Nephron progenitor cell (in vitro differentiated cells): Measurements from ENCODE around the gene VSNL1.
A peak's percentile ranks its signal among the peaks of the same experiment; 100 is the strongest.

Experiments used
- DNase-seq: peaks from one replicate; pipeline ENCODE4 v3.0.0; 2021
- H3K27ac Mint-ChIP-seq: 2 replicates; pipeline ENCODE4 v1.8.0; 2021; ENCODE audit warnings: mild to moderate bottlenecking, moderate library complexity, mixed read lengths
- H3K27me3 Mint-ChIP-seq: 2 replicates; pipeline ENCODE4 v1.8.0; 2021; ENCODE audit warnings: mild to moderate bottlenecking, low read depth, mixed read lengths; ENCODE audit not compliant: poor library complexity
- H3K36me3 Mint-ChIP-seq: 2 replicates; pipeline ENCODE4 v1.8.0; 2021; ENCODE audit warnings: low read depth, mixed read lengths
- H3K4me1 Mint-ChIP-seq: 2 replicates; pipeline ENCODE4 v1.8.0; 2021; ENCODE audit warnings: mixed read lengths
- H3K4me3 Mint-ChIP-seq: 2 replicates; pipeline ENCODE4 v1.8.0; 2021; ENCODE audit warnings: mild to moderate bottlenecking, moderate library complexity, mixed read lengths
- H3K9me3 Mint-ChIP-seq: 2 replicates; pipeline ENCODE4 v1.8.0; 2021; ENCODE audit warnings: mild to moderate bottlenecking, moderate library complexity, mixed read lengths
- TF ChIP-seq, protein P1 (sequence below): fragments of 200-600 bp; sonication (generic); IDR thresholded peaks from 2 replicates; pipeline ENCODE4 v1.5.0; 2021; ENCODE audit warnings: antibody characterized with exemption

VSNL1 gene

DNA sequence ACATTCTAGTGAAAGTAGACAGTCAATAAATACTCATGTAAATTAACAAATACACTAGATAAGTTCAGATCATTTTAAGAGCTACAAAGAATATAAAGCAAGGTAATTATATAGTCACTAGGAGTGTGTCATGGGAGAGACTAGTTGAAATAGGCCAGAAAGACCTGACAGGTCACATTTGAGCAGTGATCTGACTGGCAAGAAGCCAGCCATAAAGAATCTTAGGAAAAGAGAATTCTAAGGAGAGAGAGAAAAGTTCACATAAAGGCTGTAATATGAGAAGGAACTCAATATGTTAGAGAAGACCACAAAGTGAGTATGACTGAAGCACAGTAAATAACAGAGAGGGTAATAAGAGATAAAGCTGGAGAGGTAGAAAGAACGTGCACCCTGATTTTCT is 31.2 kb downstream of the VSNL1 start:
- no peak for DNase-seq
- H3K36me3 Mint-ChIP-seq, result no peaks in the 10 kb centered on the region

DNA sequence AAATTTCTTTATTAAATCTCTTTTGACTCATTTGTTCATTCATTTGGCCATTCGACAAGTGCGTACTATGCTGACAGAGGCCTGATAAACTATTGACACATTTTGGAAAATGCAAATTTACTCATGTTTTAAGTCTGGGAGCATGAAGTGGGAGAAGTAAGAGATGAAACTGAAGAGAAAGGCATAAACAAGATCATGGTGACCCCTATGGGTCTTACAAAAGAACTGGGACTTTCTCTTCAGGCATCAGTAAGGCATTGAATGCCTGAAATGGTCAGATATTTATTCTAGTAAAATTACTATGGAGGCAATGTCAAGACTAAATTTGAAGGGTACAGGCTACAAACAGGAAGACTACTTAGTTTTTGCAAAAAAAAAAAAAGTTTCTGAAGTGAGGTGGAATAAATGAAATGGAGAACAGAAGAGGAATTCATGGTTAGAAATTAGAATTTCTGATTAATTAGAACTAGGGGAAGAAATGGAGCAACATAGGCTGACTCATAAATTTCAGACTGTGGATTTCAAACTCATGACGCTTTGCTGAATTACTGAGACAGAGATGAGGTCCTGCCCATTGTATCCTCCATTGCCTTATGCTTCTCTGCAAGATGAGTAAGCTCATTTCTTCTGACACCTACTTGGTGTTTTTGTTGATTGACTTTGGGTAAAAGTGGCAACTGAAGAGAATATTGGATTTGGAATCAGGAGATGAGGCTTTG is 32.7 kb downstream of the VSNL1 start:
- Mint-ChIP-seq H3K4me3 (no peak overlapping the region), H3K9me3 (no peaks in the 10 kb centered on the region), H3K27me3 (peaks cover 4% of the 10 kb centered on the region), H3K27ac (no peak overlapping the region), H3K4me1 (peaks cover 6% of the 10 kb centered on the region), H3K36me3 (no peaks in the 10 kb centered on the region)
- DNase-seq, result no peak
- TF ChIP-seq, protein P1, sequence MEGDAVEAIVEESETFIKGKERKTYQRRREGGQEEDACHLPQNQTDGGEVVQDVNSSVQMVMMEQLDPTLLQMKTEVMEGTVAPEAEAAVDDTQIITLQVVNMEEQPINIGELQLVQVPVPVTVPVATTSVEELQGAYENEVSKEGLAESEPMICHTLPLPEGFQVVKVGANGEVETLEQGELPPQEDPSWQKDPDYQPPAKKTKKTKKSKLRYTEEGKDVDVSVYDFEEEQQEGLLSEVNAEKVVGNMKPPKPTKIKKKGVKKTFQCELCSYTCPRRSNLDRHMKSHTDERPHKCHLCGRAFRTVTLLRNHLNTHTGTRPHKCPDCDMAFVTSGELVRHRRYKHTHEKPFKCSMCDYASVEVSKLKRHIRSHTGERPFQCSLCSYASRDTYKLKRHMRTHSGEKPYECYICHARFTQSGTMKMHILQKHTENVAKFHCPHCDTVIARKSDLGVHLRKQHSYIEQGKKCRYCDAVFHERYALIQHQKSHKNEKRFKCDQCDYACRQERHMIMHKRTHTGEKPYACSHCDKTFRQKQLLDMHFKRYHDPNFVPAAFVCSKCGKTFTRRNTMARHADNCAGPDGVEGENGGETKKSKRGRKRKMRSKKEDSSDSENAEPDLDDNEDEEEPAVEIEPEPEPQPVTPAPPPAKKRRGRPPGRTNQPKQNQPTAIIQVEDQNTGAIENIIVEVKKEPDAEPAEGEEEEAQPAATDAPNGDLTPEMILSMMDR, result peak; percentile 19

More for the DNA sequence above, 31.2 kb downstream of the VSNL1 start:
- Mint-ChIP-seq H3K9me3 (no peaks in the 10 kb centered on the region), H3K27me3 (peaks cover 4% of the 10 kb centered on the region), H3K4me3 (no peak overlapping the region), H3K4me1 (peaks cover 6% of the 10 kb centered on the region), H3K27ac (no peak overlapping the region)
- TF ChIP-seq, protein P1, result no peak

DNA sequence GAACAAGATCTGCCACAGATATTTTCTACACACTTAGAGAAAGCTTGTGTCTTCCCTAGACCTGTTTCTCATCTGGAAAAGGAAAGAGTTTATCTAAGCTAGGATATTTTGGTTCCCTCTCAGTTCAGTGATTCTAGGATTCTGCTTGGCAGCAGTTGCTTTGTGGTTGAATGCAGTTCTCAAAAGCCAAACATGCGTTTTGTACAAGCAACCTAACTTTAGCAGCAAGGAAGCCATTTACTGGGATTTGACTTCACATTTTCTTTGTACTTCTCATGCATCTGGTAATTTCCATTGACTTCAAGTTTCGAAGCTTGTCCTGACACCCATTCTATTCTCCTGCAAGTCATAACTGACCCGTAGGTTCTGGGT is 33.3 kb downstream of the VSNL1 start:
- H3K4me1 Mint-ChIP-seq, result peaks cover 6% of the 10 kb centered on the region
- no peak overlapping the region for H3K27ac Mint-ChIP-seq
- H3K4me3 Mint-ChIP-seq, result no peak overlapping the region
- TF ChIP-seq, protein P1, result no peak
- no peak for DNase-seq
- no peaks in the 10 kb centered on the region for H3K9me3 Mint-ChIP-seq
- peaks cover 4% of the 10 kb centered on the region for H3K27me3 Mint-ChIP-seq
- no peaks in the 10 kb centered on the region for H3K36me3 Mint-ChIP-seq

DNA sequence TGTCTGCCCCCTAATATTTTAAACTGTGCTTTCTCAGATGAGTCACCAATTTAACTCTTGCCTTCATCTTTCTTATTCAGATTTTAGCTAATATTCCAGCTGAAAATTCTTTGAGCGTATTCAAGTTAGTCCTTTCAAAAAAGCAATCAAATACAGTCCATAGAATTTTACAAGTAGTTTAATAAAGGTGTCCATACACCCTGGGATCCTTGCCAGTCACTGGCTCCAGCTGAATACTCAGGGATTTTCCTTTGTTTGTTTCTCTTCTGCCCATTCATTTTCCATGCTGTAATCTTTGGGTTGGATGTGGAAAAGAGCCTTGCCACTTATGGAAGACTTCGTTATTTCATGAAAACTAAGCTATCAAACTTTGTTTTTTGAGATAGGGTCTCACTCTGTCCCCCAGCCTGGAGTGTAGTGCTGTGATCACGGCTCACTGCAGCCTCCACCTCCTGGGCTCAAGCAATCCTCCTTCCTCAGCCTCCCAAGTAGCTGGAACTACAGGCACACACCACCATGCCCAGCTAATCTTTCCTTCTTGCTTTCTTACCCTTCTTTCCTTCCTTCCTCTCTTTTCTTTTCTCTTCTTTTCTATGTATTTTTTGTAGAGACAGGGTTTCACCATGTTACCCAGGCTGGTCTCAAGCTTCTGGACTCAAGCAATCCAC is 34.0 kb downstream of the VSNL1 start:
- DNase-seq, result no peak
- Mint-ChIP-seq H3K27ac (no peak overlapping the region), H3K36me3 (no peaks in the 10 kb centered on the region), H3K4me3 (no peak overlapping the region), H3K9me3 (no peaks in the 10 kb centered on the region), H3K4me1 (peaks cover 6% of the 10 kb centered on the region), H3K27me3 (peaks cover 4% of the 10 kb centered on the region)
- TF ChIP-seq, protein P1, result no peak

DNA sequence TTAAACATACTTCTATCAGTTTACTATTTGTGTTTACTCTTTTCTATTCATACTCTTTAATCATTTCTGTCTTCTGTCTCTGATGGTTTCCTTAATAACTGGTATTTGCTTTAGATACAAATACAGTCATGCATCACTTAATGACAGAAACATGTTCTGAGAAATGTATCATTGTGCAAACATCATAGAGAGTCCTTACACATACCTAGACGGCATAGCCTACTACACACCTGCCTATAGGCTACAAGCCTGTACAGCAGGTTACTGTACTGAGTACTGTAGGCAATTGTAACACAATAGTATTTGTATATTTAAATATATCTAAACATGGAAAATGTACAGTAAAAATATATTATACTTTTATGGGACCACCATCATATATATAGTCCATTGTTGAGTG is 36.3 kb downstream of the VSNL1 start:
- H3K27ac Mint-ChIP-seq, result no peak overlapping the region
- no peak overlapping the region for H3K4me3 Mint-ChIP-seq
- peaks cover 2% of the 10 kb centered on the region for H3K4me1 Mint-ChIP-seq
- H3K27me3 Mint-ChIP-seq, result peaks cover 4% of the 10 kb centered on the region
- TF ChIP-seq, protein P1, result no peak
- H3K9me3 Mint-ChIP-seq, result no peaks in the 10 kb centered on the region
- no peak for DNase-seq
- H3K36me3 Mint-ChIP-seq, result no peaks in the 10 kb centered on the region

DNA sequence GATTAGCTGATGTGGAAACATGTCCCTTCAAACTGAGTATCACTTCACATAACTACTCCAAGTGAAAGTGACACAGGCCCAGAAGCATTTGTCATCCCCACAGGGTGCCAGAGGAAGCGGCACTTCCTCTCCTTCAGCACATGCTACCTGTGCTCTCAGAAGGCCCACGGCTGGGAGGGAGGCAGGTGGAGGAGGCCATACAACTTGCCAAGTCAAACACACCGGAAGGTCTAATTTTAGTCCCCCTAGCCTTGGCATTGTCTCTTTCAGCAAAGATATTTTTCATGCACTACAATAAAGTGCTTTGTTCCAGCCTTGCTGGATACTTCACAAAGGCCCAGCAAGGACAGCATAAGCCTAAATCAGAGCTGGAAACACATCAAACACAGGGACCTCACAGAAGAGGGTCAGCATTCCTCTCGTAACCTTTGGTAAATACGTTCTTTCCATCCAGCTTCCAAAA is 38.0 kb downstream of the VSNL1 start:
- no peak overlapping the region for H3K27ac Mint-ChIP-seq
- no peak for DNase-seq
- TF ChIP-seq, protein P1, result no peak
- no peaks in the 10 kb centered on the region for H3K4me1 Mint-ChIP-seq
- H3K36me3 Mint-ChIP-seq, result no peaks in the 10 kb centered on the region
- no peak overlapping the region for H3K4me3 Mint-ChIP-seq
- no peaks in the 10 kb centered on the region for H3K9me3 Mint-ChIP-seq
- H3K27me3 Mint-ChIP-seq, result peaks cover 4% of the 10 kb centered on the region
